ENCODE measurements around the gene SELENOT. TPM values are rescaled to one million over a fixed set of nuclear protein-coding genes. Genes with fewer than 3 reads are reported as not detected.

SELENOT gene
- total RNA-seq, 1 donor from 2014 or later, result 49.2 TPM

DNA sequence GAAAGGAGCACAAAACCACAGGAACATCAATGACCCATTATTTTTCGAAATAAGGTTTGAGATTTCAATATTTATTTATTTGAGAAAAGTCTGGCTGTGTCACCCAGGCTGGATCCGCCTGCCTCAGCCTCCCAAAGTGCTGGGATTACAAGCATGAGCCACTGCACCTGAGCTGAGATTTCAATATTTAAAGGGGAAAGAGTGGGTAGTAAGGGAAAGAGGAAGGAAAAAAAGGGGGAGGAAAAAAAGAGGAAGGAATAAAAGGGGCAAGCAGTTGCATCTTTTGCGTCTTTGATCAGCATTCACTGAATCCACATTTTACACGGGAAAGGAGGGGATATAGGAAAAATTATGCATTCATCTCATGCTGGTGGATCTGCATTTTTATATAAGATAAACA lies 53.2 kb downstream of the SELENOT start:
- DNase-seq (ENCODE audit: low spot score in 2 of 2, unreplicated experiment in 2 of 2), result no peak
- TF ChIP-seq, protein P1, sequence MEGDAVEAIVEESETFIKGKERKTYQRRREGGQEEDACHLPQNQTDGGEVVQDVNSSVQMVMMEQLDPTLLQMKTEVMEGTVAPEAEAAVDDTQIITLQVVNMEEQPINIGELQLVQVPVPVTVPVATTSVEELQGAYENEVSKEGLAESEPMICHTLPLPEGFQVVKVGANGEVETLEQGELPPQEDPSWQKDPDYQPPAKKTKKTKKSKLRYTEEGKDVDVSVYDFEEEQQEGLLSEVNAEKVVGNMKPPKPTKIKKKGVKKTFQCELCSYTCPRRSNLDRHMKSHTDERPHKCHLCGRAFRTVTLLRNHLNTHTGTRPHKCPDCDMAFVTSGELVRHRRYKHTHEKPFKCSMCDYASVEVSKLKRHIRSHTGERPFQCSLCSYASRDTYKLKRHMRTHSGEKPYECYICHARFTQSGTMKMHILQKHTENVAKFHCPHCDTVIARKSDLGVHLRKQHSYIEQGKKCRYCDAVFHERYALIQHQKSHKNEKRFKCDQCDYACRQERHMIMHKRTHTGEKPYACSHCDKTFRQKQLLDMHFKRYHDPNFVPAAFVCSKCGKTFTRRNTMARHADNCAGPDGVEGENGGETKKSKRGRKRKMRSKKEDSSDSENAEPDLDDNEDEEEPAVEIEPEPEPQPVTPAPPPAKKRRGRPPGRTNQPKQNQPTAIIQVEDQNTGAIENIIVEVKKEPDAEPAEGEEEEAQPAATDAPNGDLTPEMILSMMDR (IDR thresholded peaks at IDR 0.05; ENCODE audit: unreplicated experiment), result no peak
- peaks cover 3% of the 10 kb centered on the region for H3K9me3 Mint-ChIP-seq
- H3K4me1 Mint-ChIP-seq, result no peaks in the 10 kb centered on the region
- H3K27me3 Mint-ChIP-seq (ENCODE audit: low read depth), result no peaks in the 10 kb centered on the region
- H3K36me3 Mint-ChIP-seq, result no peaks in the 10 kb centered on the region
- H3K4me3 Mint-ChIP-seq, result no peak overlapping the region
- H3K27ac Mint-ChIP-seq, result no peak overlapping the region

- Mint-ChIP-seq H3K4me1 (no peaks in the 10 kb centered on the region), H3K36me3 (no peaks in the 10 kb centered on the region), H3K9me3 (no peaks in the 10 kb centered on the region), H3K27ac (no peak overlapping the region), H3K27me3 (ENCODE audit: low read depth) (peaks cover 13% of the 10 kb centered on the region), H3K4me3 (no peak overlapping the region)
- no peak for DNase-seq (ENCODE audit: low spot score in 2 of 2, unreplicated experiment in 2 of 2)
- TF ChIP-seq, protein P1 (IDR thresholded peaks at IDR 0.05; ENCODE audit: unreplicated experiment), result no peak
Observed at GRCh38 chr3:150662410-150663200, 59.5 kb downstream of the SELENOT start.

DNA sequence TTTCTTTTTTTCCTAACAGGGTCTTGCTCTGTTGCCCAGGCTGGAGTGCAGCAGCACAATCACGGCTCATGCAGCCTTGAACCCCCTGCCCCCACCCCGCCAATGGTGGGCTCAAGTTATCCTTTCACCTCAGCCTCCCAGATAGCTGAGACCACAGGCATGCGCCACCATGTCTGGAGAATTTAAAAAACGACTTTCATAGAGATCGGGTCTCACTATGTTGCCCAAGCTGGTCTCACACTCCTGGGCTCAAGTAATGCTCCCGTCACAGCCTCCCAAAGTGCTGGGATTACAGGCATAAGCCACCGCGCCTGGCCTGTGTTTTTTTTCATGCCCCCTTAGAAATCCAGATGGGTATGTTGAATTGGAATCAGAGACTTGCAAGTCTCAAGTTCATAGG lies 60.3 kb downstream of the SELENOT start:
- no peak for DNase-seq (ENCODE audit: low spot score in 2 of 2, unreplicated experiment in 2 of 2)
- H3K36me3 Mint-ChIP-seq, result no peaks in the 10 kb centered on the region
- no peaks in the 10 kb centered on the region for H3K4me1 Mint-ChIP-seq
- peaks cover 13% of the 10 kb centered on the region for H3K27me3 Mint-ChIP-seq (ENCODE audit: low read depth)
- no peaks in the 10 kb centered on the region for H3K9me3 Mint-ChIP-seq
- no peak overlapping the region for H3K27ac Mint-ChIP-seq
- H3K4me3 Mint-ChIP-seq, result no peak overlapping the region
- TF ChIP-seq, protein P1 (IDR thresholded peaks at IDR 0.05; ENCODE audit: unreplicated experiment), result no peak

DNA sequence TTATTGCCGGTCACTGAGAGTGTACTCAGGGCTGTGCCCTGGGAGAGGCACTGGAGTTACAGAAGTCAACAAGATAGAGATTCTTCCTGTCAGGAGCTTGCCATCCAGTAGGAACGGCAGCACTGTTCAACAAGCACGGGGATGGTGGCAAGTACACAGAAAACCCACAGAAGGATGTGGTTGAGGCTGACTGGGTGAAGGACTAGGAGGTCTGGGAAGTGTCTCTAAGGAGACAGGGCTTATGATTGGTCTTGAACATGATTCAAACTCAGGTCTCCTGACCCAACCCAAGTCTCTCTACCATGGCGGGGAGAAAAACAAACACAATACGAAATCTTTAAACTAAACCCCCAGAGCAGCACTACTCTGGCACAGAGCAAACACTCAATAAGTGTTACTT lies 63.0 kb downstream of the SELENOT start:
- H3K27me3 Mint-ChIP-seq (ENCODE audit: low read depth), result peaks cover 17% of the 10 kb centered on the region
- H3K4me1 Mint-ChIP-seq, result no peaks in the 10 kb centered on the region
- no peak overlapping the region for H3K27ac Mint-ChIP-seq
- TF ChIP-seq, protein P1 (IDR thresholded peaks at IDR 0.05; ENCODE audit: unreplicated experiment), result no peak
- no peaks in the 10 kb centered on the region for H3K36me3 Mint-ChIP-seq
- no peak overlapping the region for H3K4me3 Mint-ChIP-seq
- no peak for DNase-seq (ENCODE audit: low spot score in 2 of 2, unreplicated experiment in 2 of 2)
- H3K9me3 Mint-ChIP-seq, result no peaks in the 10 kb centered on the region

DNA sequence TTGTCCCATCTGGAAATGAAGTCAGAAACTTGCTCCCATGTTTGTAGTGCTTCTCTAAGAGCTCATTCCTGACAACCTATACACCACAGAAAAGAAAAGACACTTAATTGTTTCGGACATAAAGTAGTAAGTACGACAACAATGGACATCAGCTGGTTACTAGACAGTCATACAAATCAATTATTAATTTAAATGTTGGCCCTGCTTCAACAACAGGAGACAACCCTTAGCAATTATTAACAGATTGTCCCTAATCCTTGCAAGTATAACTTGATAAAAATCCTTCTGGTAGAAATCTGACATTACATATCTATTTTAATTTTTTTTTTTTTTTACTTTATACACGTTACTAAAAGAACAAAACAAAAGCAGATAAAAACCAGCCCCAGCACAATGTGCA lies 70.8 kb downstream of the SELENOT start:
- TF ChIP-seq, protein P1 (IDR thresholded peaks at IDR 0.05; ENCODE audit: unreplicated experiment), result no peak
- H3K27ac Mint-ChIP-seq, result no peak overlapping the region
- no peak overlapping the region for H3K4me3 Mint-ChIP-seq
- no peak for DNase-seq (ENCODE audit: low spot score in 2 of 2, unreplicated experiment in 2 of 2)
- H3K9me3 Mint-ChIP-seq, result peaks cover 15% of the 10 kb centered on the region
- H3K4me1 Mint-ChIP-seq, result no peaks in the 10 kb centered on the region
- H3K27me3 Mint-ChIP-seq (ENCODE audit: low read depth), result peaks cover 4% of the 10 kb centered on the region
- no peaks in the 10 kb centered on the region for H3K36me3 Mint-ChIP-seq

Measured in mesothelial cell of epicardium (in vitro differentiated cells).